Pancreas (tissue), 10 donors: ENCODE measurements around the gene DNAH6. TPM values are rescaled to one million over a fixed set of nuclear protein-coding genes. Genes with fewer than 3 reads are reported as not detected.
"Not testable (repeated sequence)": the region's sequence is repeated elsewhere in the genome, so short reads cannot be mapped to it uniquely, and the experiment has no call there.

Experiments
- ATAC-seq, 4 donors: fragments of 200-7000 bp; cut with Tn5 transposase; one replicate each; pipeline versions ENCODE4 v1.8.0 to v1.9.1; 2020; ENCODE audit warnings: mild to moderate bottlenecking in 4 of 4, moderate library complexity in 4 of 4
- DNase-seq, 6 donors: peaks; one replicate each; pipeline ENCODE4 v3.0.0-alpha.2; 2020
- FAIRE-seq: peaks from 2 replicates; lab custom pipeline; 2012; peaks lifted over from hg19 to GRCh38; lab: Jason Lieb, UNC
- H3K27ac ChIP-seq, 4 donors: fragments of 200-600 bp; sonication (generic); 1 replicate in 3 of 4; 2 replicates in 1 of 4; pipeline versions ENCODE4 v1.5.0 to v1.8.0; 2020
- H3K27me3 ChIP-seq, 4 donors: fragments of 200-600 bp; one replicate each; pipeline ENCODE4 v1.8.0; 2021
- H3K36me3 ChIP-seq, 3 donors: fragments of 200-600 bp; sonication (generic) in 1 of 3; one replicate each; pipeline versions ENCODE4 v1.5.0 to v1.8.0; 2020 to 2021
- H3K4me1 ChIP-seq, 3 donors: fragments of 200-600 bp; one replicate each; pipeline ENCODE4 v1.8.0; 2021
- H3K4me3 ChIP-seq, 4 donors: fragments of 200-600 bp; sonication (generic) in 2 of 4; one replicate each; pipeline versions ENCODE4 v1.5.0 to v1.8.0; 2020 to 2021
- H3K9me3 ChIP-seq, 4 donors: fragments of 200-600 bp; one replicate each; pipeline ENCODE4 v1.8.0; 2021
- CTCF ChIP-seq, 4 donors: fragments of 200-600 bp; sonication (generic) in 3 of 4; IDR thresholded peaks; one replicate each; pipeline versions ENCODE4 v1.5.0 to v1.8.0; 2021; ENCODE audit warnings: antibody characterized with exemption in 4 of 4
- WGBS, 2 donors: extraction: QIAGEN DNeasy Blood & Tissue Kit; methylation state at CpG; one replicate each; pipeline ENCODE4 v1.1.7; 2013; 5-methylcytosine and 5-hydroxymethylcytosine counted together
- intact Hi-C, 3 donors: fragments of 100-400 bp; cut with DNase I; formaldehyde crosslinking; loops; one replicate each; pipeline versions ENCODE4 v1.11.1 to v1.14.2; 2022
- polyA plus RNA-seq, 2 donors: library from polyadenylated mRNA; stranded (reverse); fragments of 200-250 nt; gene quantifications; one replicate each; pipeline ENCODE4 v1.2.3, GENCODE V29; 2013
- total RNA-seq, 6 donors: library from RNA; stranded (reverse); fragmentation: NEBNext Ultra II Directional in 4 of 6; extraction: Animal tissue kit (Norgen Biotek cat#: 25700) in 4 of 6; gene quantifications; one replicate each; pipeline versions ENCODE4 v1.2.1 to v1.2.4, GENCODE V29; 2021 to 2023
- donor health status: healthy with polysubstance abuse.
- donor health status: DM: no; HTN: no; CAD: no; lungs with moderate emphysema.
- donor health status: DM: no; HTN: no; CAD: no.
- donor health status: control.
- donor health status: control.
- donor health status: Bipolar disorder and iron deficiency.
- donor health status: DM: yes; HTN: yes; CAD: no.
- donor health status: DM: no; HTN: no; CAD: no.
- donor health status: DM: no; HTN: no; CAD: no.
- donor health status: DM: yes; HTN: yes; CAD: no.

Gene DNAH6
- total and polyA plus RNA-seq, 8 donors: 0.19 to 1.6 (median 0.81) TPM

DNA sequence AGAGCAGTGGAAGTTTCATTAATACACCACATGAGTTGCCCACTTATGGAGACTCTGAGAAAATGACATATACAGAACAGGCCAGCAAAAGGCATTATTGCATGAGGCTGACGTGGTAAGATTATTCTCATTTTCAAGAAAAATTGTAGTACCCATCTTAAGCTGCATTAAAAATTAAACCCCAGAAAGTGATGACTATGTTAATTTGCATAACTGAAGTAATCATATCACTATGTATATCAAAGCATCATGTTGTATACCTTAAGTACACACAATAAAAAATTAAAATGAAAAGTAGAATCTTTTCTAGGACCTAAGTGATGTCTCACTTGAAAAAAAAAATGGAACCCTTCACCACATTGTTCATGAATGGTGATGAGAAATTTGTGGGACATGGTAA, 32.0 kb downstream of the DNAH6 start:
- FAIRE-seq (no peak), DNase-seq (no peak), ATAC-seq (no peak)
- Histone ChIP-seq H3K36me3 (no peaks in the 10 kb centered on the region), H3K27me3 (no peaks in the 10 kb centered on the region), H3K4me1 (no peaks in the 10 kb centered on the region), H3K9me3 (no peaks in the 10 kb centered on the region), H3K4me3 (no peak overlapping the region), H3K27ac (no peak overlapping the region)
- intact Hi-C loops: no loop called here
- TF ChIP-seq CTCF (IDR thresholded peaks at IDR 0.05): no peak
- WGBS, 2 donors: 88 to 94% methylated on average over 1 of the region's 1 CpG

DNA sequence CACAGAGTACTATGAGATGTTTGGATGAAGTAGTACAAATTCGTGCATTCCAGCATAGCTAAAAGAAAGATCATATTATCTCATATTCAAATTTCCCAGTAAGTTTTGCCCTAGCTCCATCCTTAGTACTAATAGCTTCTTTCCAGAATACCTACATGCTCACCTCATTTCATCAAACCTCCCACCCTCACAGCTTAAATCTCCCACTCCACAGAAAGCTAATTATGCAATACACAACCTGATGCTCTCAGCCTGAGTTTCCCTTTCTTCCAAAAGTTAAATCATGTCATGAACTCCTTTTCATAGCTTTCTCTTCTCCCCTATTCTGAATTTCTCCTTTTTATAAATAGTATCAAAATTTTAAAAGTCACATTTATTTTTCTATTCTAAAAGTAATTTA, 34.6 kb downstream of the DNAH6 start:
- Histone ChIP-seq H3K27me3 (no peaks in the 10 kb centered on the region), H3K36me3 (no peaks in the 10 kb centered on the region), H3K4me3 (no peak overlapping the region), H3K27ac (no peak overlapping the region), H3K9me3 (no peaks in the 10 kb centered on the region), H3K4me1 (no peaks in the 10 kb centered on the region)
- FAIRE-seq: no peak
- no peak for DNase-seq
- intact Hi-C loops: no loop called here
- no peak for ATAC-seq
- no peak for TF ChIP-seq CTCF (IDR thresholded peaks at IDR 0.05)
- WGBS, 2 donors: 63 to 86% methylated on average over 1 of the region's 1 CpG

DNA sequence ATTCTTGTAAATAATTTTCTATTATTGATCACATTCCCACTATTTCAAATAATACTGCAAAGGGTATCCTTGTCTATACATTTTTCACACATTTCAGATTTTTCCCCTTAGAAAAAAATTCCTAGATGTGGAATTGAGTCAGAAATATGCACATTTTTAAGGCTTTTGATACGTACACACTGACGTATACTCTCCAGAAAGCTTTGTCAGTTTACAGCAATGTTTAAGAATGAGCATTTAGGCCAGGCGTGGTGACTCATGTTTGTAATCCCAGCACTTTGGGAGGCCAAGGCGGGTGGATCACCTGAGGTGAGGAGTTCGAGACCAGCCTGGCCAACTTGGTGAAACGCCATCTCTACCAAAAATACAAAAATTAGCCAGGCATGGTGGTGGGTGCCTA, 35.2 kb downstream of the DNAH6 start:
- H3K27me3 ChIP-seq, H3K27ac ChIP-seq, intact Hi-C loops, H3K36me3 ChIP-seq, FAIRE-seq, ATAC-seq, DNase-seq, H3K9me3 ChIP-seq, H3K4me1 ChIP-seq, H3K4me3 ChIP-seq: not testable (repeated sequence)
- 90 to 96% methylated on average over 6 of the region's 6 CpGs for WGBS, 2 donors

GRCh38 chr2:84556190-84556589, 39.9 kb downstream of the DNAH6 start:
- H3K9me3 ChIP-seq: no peaks in the 10 kb centered on the region
- TF ChIP-seq CTCF (IDR thresholded peaks at IDR 0.05): no peak
- H3K27ac ChIP-seq: no peak overlapping the region
- ATAC-seq (no peak), FAIRE-seq (no peak), DNase-seq (no peak)
- no peak overlapping the region for H3K4me3 ChIP-seq
- no peaks in the 10 kb centered on the region for H3K27me3 ChIP-seq
- H3K4me1 ChIP-seq: no peaks in the 10 kb centered on the region
- intact Hi-C loops: no loop called here
- 85 to 92% methylated on average over 3 of the region's 3 CpGs for WGBS, 2 donors
- H3K36me3 ChIP-seq: no peaks in the 10 kb centered on the region

- ATAC-seq: no peak
- no peak for FAIRE-seq
- TF ChIP-seq CTCF (IDR thresholded peaks at IDR 0.05): no peak
- H3K4me1 ChIP-seq: no peaks in the 10 kb centered on the region
- H3K27ac ChIP-seq: no peak overlapping the region
- H3K27me3 ChIP-seq: no peaks in the 10 kb centered on the region
- H3K36me3 ChIP-seq: no peaks in the 10 kb centered on the region
- intact Hi-C loops: no loop called here
- DNase-seq: no peak
- no peak overlapping the region for H3K4me3 ChIP-seq
- no peaks in the 10 kb centered on the region for H3K9me3 ChIP-seq
These were observed 43.5 kb downstream of the DNAH6 start for GRCh38 chr2:84559838-84560237.

GRCh38 chr2:84579661-84580060, 63.4 kb downstream of the DNAH6 start:
- H3K4me3 ChIP-seq: no peak overlapping the region
- no peak for DNase-seq
- H3K4me1 ChIP-seq: no peaks in the 10 kb centered on the region
- no peaks in the 10 kb centered on the region for H3K27me3 ChIP-seq
- intact Hi-C loops: no loop called here
- no peak for FAIRE-seq
- TF ChIP-seq CTCF (IDR thresholded peaks at IDR 0.05): no peak
- ATAC-seq: no peak
- H3K9me3 ChIP-seq: no peaks in the 10 kb centered on the region
- no peaks in the 10 kb centered on the region for H3K36me3 ChIP-seq
- 68 to 84% methylated on average over 3 of the region's 3 CpGs for WGBS, 2 donors
- H3K27ac ChIP-seq: no peak overlapping the region
